Amniotic stem cell (primary cell): ENCODE measurements around the gene FMNL2.
"Not testable (repeated sequence)": the region's sequence is repeated elsewhere in the genome, so short reads cannot be mapped to it uniquely, and the experiment has no call there.

Experiments used
- DNase-seq: peaks from one replicate; lab custom pipeline; 2025; lab: John Stamatoyannopoulos, UW

The FMNL2 gene

DNA sequence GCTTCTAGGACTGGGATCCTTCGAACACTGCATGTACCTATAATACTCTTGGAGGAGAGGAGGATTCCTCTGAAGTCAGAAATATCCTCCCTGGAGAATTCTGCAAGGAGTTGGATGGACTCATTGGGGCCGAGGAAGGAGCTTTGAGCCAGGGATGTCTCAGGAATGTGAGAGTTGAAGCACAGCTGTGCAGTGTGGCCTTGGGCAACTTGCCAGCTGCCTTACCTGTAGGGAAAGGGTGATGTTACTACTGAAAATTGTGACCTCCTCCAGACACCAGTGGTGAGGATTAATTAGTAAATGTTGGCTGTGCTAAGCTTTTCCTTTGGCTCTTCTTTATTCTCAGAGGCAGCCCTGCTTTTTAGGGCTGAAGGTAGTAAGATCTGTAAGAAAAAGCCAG is 41.4 kb downstream of the FMNL2 start:
- no peak for DNase-seq

- DNase-seq: no peak
These were observed 42.0 kb downstream of the FMNL2 start for GRCh38 chr2:152376968-152377367.

DNA sequence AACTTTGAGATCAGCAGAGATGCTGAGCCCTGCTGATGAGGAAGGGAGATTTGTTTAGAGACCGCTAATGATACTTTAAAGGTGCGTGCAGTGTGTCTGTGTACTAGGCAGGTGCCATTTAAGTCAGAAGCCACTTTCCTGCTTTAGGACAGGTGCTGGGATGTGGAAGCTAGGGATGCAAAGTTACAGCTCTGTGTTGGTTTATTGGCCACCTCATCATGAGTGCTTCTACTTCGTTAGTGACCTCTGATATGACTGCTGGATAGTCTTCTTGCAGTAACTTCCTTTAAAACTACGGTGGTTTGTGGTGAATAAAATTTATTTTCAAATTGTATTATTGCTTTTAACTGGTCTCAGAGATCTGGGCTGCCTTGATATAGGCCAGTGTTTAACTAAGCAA is 44.1 kb downstream of the FMNL2 start:
- no peak for DNase-seq

DNA sequence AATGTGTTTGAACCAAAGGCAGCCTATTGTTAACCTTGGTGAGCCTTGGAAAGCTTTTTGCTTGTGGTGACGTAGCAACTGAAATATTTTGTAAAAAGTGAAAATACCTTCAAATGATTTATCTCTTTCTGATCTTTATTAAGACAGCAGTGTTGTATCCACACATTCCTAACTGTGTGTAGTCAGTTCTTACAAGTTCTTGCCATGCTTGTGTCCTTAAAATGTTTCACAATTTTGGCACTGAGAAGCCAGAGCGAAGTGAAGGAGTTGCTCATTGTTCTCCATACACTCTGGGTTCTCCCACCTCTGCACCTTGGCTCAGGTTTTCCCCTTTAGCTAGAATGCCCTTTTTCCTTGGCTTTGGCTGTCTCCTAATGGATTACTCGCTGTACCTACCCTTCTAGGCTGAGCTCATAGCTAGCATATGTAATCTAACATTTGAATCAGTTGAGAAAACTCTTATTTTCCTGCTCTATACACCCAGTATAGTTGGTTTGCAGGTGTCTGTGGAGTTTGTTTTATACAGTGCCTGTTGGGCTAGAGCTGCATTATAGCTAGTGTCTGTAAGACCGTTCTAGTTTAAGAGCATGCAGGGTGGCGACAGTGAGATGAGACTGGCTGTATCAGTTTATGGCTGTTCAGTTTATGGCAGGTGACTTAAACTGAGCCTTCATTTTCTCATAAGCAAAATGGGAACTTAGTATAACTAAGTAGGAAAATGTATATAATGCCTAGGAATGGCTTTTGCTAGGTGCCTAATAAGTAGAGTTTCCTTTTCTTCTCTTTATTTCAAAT is 45.5 kb downstream of the FMNL2 start:
- DNase-seq: no peak

- DNase-seq: no peak
These were observed 48.7 kb downstream of the FMNL2 start for GRCh38 chr2:152383702-152384101.

DNA sequence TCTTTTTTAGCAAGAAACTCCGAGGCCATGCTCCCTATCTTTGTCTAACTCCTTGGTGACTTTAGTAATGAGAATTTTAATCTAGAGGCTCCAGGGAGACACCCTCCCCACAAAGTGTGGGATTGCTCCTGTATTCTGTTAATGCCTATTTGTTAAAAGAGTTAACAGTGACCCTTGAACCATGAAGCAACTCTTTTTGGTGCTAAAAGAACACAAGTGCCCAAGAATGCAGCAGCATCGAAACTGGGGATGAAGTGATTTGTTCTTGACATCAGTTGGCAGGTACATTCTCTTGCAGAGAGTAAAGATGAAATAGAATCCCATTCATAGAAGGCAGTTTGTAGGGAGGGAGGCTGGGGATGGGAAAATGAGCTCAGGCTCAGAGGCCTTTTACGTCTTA is 50.0 kb downstream of the FMNL2 start:
- DNase-seq: no peak

DNA sequence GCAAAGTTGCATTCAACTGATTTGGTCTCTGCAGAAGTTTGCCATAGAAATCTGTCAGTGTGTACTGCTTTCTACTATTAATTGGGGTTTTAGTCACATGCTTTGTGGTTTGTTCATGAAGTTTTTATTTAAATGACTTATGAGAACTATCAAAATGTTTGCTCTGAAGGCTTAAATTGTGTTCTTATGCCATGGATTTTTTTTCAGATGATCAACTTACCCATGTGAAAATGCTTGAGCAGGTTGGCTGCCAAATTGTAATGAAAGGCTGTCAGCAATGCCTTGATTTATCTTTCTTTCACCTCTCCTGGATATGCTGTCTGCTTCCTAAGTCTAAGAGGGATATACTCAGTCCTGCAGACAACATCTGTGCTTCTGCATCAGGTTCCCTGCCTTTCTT is 50.7 kb downstream of the FMNL2 start:
- no peak for DNase-seq

- no peak for DNase-seq
These were observed 51.3 kb downstream of the FMNL2 start for GRCh38 chr2:152386266-152386665.

DNA sequence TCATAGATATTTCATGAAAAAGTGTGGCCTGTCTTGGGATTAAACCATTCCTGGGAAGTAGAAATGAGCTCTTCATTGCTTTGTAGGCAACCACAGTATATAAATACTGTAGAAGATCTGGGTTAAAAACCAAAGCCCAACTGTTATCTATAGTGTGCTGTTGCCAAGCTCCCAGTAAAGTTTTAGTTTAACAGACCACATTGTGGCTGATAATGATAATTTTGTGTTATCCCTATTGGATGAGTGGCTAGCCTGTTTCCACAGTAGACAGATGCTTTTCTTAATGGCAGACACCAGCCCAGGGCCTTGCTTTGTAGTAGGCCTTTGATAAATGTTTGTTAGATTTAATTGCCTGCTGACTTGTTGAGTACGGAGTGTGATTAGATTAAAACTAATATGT is 52.1 kb downstream of the FMNL2 start:
- no peak for DNase-seq

DNA sequence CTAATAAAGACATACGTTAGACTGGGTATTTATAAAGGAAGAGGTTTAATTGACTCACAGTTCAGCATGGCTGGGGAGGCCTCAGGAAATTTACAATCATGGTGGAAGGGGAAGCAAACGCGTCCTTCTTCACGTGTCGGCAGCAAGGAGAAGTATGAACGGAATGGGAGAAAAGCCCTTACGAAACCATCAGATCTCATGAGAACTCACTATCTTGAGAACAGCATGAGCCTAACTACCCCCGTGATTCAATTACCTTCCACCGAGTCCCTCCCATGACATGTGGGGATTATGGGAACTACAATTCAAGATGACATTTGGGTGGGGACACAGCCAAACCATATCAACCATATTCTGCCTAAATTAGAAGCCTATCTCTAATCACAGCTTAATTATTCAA is 53.3 kb downstream of the FMNL2 start:
- not testable (repeated sequence) for DNase-seq

GRCh38 chr2:152389483-152389882 is 54.5 kb downstream of the FMNL2 start:
- no peak for DNase-seq

DNA sequence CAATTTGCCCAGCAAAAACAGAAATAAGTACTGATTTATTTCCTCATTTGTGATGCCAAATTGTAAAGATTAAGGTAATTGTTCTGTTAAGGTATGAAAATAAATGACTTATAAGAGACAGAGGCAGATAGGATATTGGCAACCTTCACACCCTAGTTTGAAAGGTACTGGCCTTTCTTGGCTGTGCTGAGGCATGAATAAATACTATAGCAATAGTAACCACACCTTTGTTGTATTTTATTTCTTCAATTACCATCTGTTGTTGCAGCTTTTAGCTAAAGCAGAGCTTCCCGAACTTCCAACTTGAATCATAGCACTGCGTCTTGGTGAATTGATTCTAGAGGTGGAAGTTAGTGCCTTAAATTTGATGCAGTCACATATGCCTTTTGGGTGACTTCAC is 55.9 kb downstream of the FMNL2 start:
- DNase-seq: no peak

- DNase-seq: no peak
These were observed 56.3 kb downstream of the FMNL2 start for GRCh38 chr2:152391318-152391717.

GRCh38 chr2:152393377-152393776 is 58.4 kb downstream of the FMNL2 start:
- no peak for DNase-seq

DNA sequence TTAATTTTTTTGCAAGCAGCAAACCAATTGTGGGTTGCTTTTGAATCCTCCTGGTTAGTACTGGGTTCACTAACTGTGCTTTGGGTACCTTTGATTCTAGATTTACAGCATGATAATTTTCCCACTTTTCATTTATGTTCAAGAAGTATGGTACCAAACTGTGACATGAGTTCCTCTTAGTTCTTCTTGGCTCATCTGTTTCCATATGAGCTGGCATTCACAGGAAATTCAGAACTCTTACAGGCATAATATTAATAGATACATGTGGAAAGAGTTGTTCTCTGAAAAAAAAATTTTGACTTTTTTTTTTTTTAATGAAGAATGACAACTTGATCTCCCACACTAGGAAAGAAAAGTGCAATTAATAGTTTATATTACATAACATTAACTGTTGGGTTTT is 59.4 kb downstream of the FMNL2 start:
- no peak for DNase-seq

DNA sequence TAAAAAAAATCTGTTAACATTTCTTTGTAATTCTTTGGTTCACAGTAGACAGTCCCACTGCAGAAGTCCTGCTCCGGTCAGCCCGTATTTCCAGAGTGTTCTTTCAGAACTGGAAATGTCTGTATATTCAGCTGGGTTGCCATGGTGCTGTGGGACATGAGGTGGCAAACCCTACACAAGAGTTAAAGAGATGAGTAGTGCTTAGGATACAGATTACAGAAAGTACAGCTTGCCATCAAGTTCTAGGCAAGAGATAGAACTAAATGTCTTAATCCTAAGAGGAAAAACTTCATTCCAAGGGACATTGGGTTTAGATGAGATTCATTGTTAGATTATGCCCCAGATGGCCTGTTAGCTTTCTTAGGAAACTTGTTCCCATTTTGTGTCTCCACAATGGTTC is 60.1 kb downstream of the FMNL2 start:
- no peak for DNase-seq

- DNase-seq: no peak
These were observed 60.6 kb downstream of the FMNL2 start for GRCh38 chr2:152395572-152395971.

GRCh38 chr2:152396051-152396511 is 61.1 kb downstream of the FMNL2 start:
- DNase-seq: no peak

GRCh38 chr2:152396763-152397162 is 61.8 kb downstream of the FMNL2 start:
- no peak for DNase-seq

DNA sequence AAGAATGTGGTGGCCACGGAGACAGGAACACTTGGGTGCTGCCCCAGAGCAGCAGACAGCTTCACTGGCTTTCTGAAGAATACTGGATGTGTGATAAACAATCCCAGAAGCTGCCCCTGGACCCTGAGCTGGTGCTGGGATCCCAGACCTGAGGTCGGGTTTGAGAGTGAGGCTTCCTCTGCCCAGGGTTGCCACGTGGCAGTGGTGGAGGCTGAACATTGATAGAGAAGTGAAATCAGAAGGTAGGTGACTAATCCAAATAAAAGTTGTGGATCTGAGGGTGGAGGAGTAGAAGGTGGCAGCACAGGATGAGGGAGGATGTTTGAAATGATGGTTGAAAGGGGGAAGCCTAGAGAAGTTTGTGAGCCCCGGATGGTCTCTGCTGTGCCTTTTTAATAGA is 64.0 kb downstream of the FMNL2 start:
- DNase-seq: no peak

- no peak for DNase-seq
These were observed 65.7 kb downstream of the FMNL2 start for GRCh38 chr2:152400607-152401214.

GRCh38 chr2:152402780-152403759 is 68.1 kb downstream of the FMNL2 start:
- no peak for DNase-seq
